IPS DF 4.7 (cell line): Measurements from ENCODE around the gene MKNK2.
"Not testable (repeated sequence)": the region's sequence is repeated elsewhere in the genome, so short reads cannot be mapped to it uniquely, and the experiment has no call there.

ENCODE experiments used
- DNase-seq: peaks from one replicate; pipeline ENCODE4 v3.0.0-alpha.2; 2013; ENCODE audit warnings: low spot score; ENCODE audit errors: extremely low read depth

The MKNK2 gene

GRCh38 chr19:1997353-1998233 is 53.5 kb downstream of the MKNK2 start:
- no peak for DNase-seq

- DNase-seq: no peak
Measured at GRCh38 chr19:1992759-1993260, 58.2 kb downstream of the MKNK2 start.

- DNase-seq: no peak
Measured at GRCh38 chr19:1991018-1991913, 59.8 kb downstream of the MKNK2 start.

GRCh38 chr19:1990230-1991017 is 60.6 kb downstream of the MKNK2 start:
- DNase-seq: no peak

- DNase-seq: no peak
Measured at GRCh38 chr19:1989513-1990229, 61.4 kb downstream of the MKNK2 start.

GRCh38 chr19:1988464-1988863 is 62.6 kb downstream of the MKNK2 start:
- DNase-seq: not testable (repeated sequence)
